GM23248 (cell line): Measurements from ENCODE around the gene TIMD4. TPM values are rescaled to one million over a fixed set of nuclear protein-coding genes. Genes with fewer than 3 reads are reported as not detected.
"Not testable (repeated sequence)": the region's sequence is repeated elsewhere in the genome, so short reads cannot be mapped to it uniquely, and the experiment has no call there.

Experiments used
- DNase-seq: peaks from one replicate; pipeline ENCODE4 v3.0.0-alpha.2; 2015
- H2AFZ ChIP-seq: fragments of 200-600 bp; sonication (generic); 2 replicates; pipeline ENCODE4 v1.6.1; 2016; ENCODE audit warnings: antibody characterized with exemption
- H3F3A ChIP-seq: fragments of 200-600 bp; sonication (generic); 2 replicates; pipeline ENCODE4 v1.6.1; 2016; ENCODE audit warnings: mild to moderate bottlenecking, antibody characterized with exemption, mixed run types; ENCODE audit not compliant: insufficient read depth
- H3K27ac ChIP-seq: fragments of 200-600 bp; sonication (generic); 2 replicates; pipeline ENCODE4 v1.5.1; 2016; ENCODE audit warnings: mild to moderate bottlenecking
- H3K27me3 ChIP-seq: fragments of 200-600 bp; sonication (generic); replicated peaks from 2 replicates; pipeline ENCODE4 v1.6.1; 2016; ENCODE audit warnings: mild to moderate bottlenecking; ENCODE audit not compliant: insufficient read depth
- H3K36me3 ChIP-seq: fragments of 200-600 bp; sonication (generic); 2 replicates; pipeline ENCODE4 v1.6.1; 2016; ENCODE audit warnings: low read depth, mild to moderate bottlenecking
- H3K4me1 ChIP-seq: fragments of 200-600 bp; sonication (generic); 2 replicates; pipeline ENCODE4 v1.6.1; 2016; ENCODE audit warnings: mild to moderate bottlenecking; ENCODE audit not compliant: insufficient read depth
- H3K4me2 ChIP-seq: fragments of 200-600 bp; sonication (generic); one replicate; pipeline ENCODE4 v1.6.1; 2016; ENCODE audit warnings: mild to moderate bottlenecking; ENCODE audit not compliant: unreplicated experiment
- H3K4me3 ChIP-seq: fragments of 200-600 bp; sonication (generic); 2 replicates; pipeline ENCODE4 v1.5.1; 2016; ENCODE audit warnings: mild to moderate bottlenecking
- H3K79me2 ChIP-seq: fragments of 200-600 bp; sonication (generic); 2 replicates; pipeline ENCODE4 v1.6.1; 2016; ENCODE audit warnings: mild to moderate bottlenecking; ENCODE audit not compliant: insufficient read depth
- H3K9ac ChIP-seq: fragments of 200-600 bp; sonication (generic); 2 replicates; pipeline ENCODE4 v1.6.1; 2016; ENCODE audit warnings: mild to moderate bottlenecking
- H3K9me2 ChIP-seq: fragments of 200-600 bp; sonication (generic); 2 replicates; pipeline ENCODE4 v1.6.1; 2016; ENCODE audit warnings: mixed run types, mild to moderate bottlenecking, moderate library complexity; ENCODE audit not compliant: insufficient read depth
- H3K9me3 ChIP-seq: fragments of 200-600 bp; sonication (generic); one replicate; pipeline ENCODE4 v1.6.1; 2017; ENCODE audit warnings: low read depth
- H4K20me1 ChIP-seq: fragments of 200-600 bp; sonication (generic); 2 replicates; pipeline ENCODE4 v1.6.0; 2016; ENCODE audit not compliant: insufficient read depth
- EZH2 ChIP-seq: fragments of 200-600 bp; sonication (generic); IDR thresholded peaks from 2 replicates; pipeline ENCODE4 v1.6.1; 2018; ENCODE audit warnings: antibody characterized with exemption, mild to moderate bottlenecking; ENCODE audit not compliant: insufficient read depth, poor library complexity, severe bottlenecking
- EZH2phosphoT487 ChIP-seq: fragments of 200-600 bp; sonication (generic); IDR thresholded peaks from 2 replicates; pipeline ENCODE4 v1.6.1; 2018; ENCODE audit warnings: antibody characterized with exemption, moderate library complexity, mild to moderate bottlenecking, low read depth; ENCODE audit not compliant: insufficient read depth
- WGBS, 2 experiments: methylation state at CpG; one replicate each; pipeline ENCODE4 v1.1.6; 2015 to 2017; ENCODE audit warnings: low lambda C conversion rate in 2 of 2, low coverage in 1 of 2; ENCODE audit errors: missing lambda C conversion rate in 2 of 2; 5-methylcytosine and 5-hydroxymethylcytosine counted together
- in situ Hi-C: fragments of 300-500 bp; cut with MboI; formaldehyde crosslinking; loops from 2 replicates; pipeline ENCODE4 v1.15.0; 2020
- polyA plus RNA-seq: library from polyadenylated mRNA; unstranded; fragments of >200 nt; fragmentation: Nextera tagmentation; extraction: Ambion mirVana; gene quantifications from 2 replicates; pipeline ENCODE4 v1.2.1, GENCODE V29; 2016
- total RNA-seq: library from RNA; depleted of rRNA; stranded (reverse); fragments of >200 nt; shearing (Covaris generic); gene quantifications from 2 replicates; pipeline ENCODE4 v1.2.3, GENCODE V29; 2014

TIMD4 gene
- total and polyA plus RNA-seq, 2 experiments from 2014 or later, result not detected

GRCh38 chr5:156942064-156942463, 21.0 kb downstream of the TIMD4 start:
- no peak for DNase-seq
- Histone ChIP-seq H3K27ac (no peak overlapping the region), H4K20me1 (no peaks in the 10 kb centered on the region), H3K9me2 (no peaks in the 10 kb centered on the region), H3K79me2 (no peaks in the 10 kb centered on the region), H3K4me3 (no peak overlapping the region), H3K36me3 (no peaks in the 10 kb centered on the region), H3K9me3 (no peaks in the 10 kb centered on the region), H2AFZ (no peak overlapping the region), H3K4me2 (no peak overlapping the region), H3F3A (no peaks in the 10 kb centered on the region), H3K9ac (no peak overlapping the region), H3K4me1 (no peaks in the 10 kb centered on the region), H3K27me3 (no peaks in the 10 kb centered on the region)
- in situ Hi-C loops, result no loop called here
- 9 to 19% methylated on average over 2 of the region's 2 CpGs for WGBS, 2 experiments
- TF ChIP-seq EZH2phosphoT487 (no peak), EZH2 (no peak)

- DNase-seq, H3K9ac ChIP-seq, in situ Hi-C loops, H3K27me3 ChIP-seq, H3F3A ChIP-seq, H3K4me3 ChIP-seq, H3K9me2 ChIP-seq, H2AFZ ChIP-seq, H3K79me2 ChIP-seq, H3K4me2 ChIP-seq, H4K20me1 ChIP-seq, H3K4me1 ChIP-seq, H3K27ac ChIP-seq, H3K9me3 ChIP-seq, H3K36me3 ChIP-seq: not testable (repeated sequence)
- 78% methylated on average over 10 to 25 of the region's 28 CpGs for WGBS, 2 experiments
Measured at GRCh38 chr5:156940462-156940861, 22.6 kb downstream of the TIMD4 start.

- no peak for DNase-seq
- no peaks in the 10 kb centered on the region for H3K27me3 ChIP-seq
- H3K9me2 ChIP-seq, result no peaks in the 10 kb centered on the region
- H3F3A ChIP-seq, result no peaks in the 10 kb centered on the region
- H3K9ac ChIP-seq, result no peak overlapping the region
- H3K4me1 ChIP-seq, result no peaks in the 10 kb centered on the region
- no peaks in the 10 kb centered on the region for H3K79me2 ChIP-seq
- no peaks in the 10 kb centered on the region for H4K20me1 ChIP-seq
- H3K9me3 ChIP-seq, result no peaks in the 10 kb centered on the region
- H2AFZ ChIP-seq, result no peak overlapping the region
- H3K4me3 ChIP-seq, result no peak overlapping the region
- H3K27ac ChIP-seq, result no peak overlapping the region
- TF ChIP-seq EZH2 (no peak), EZH2phosphoT487 (no peak)
- in situ Hi-C loops, result no loop called here
- no peaks in the 10 kb centered on the region for H3K36me3 ChIP-seq
- WGBS, 2 experiments, result 40 to 41% methylated on average over 2 of the region's 2 CpGs
- H3K4me2 ChIP-seq, result no peak overlapping the region
Measured at GRCh38 chr5:156936972-156937371, 26.1 kb downstream of the TIMD4 start.

GRCh38 chr5:156934450-156935211, 28.4 kb downstream of the TIMD4 start:
- no peaks in the 10 kb centered on the region for H3K9me2 ChIP-seq
- no peak overlapping the region for H3K4me3 ChIP-seq
- H4K20me1 ChIP-seq, result no peaks in the 10 kb centered on the region
- DNase-seq, result peak; percentile 30
- in situ Hi-C loops, result no loop called here
- no peak overlapping the region for H3K27ac ChIP-seq
- no peaks in the 10 kb centered on the region for H3K36me3 ChIP-seq
- TF ChIP-seq EZH2phosphoT487 (no peak), EZH2 (no peak)
- H3K79me2 ChIP-seq, result no peaks in the 10 kb centered on the region
- H3K9ac ChIP-seq, result no peak overlapping the region
- H2AFZ ChIP-seq, result no peak overlapping the region
- no peaks in the 10 kb centered on the region for H3K9me3 ChIP-seq
- H3K27me3 ChIP-seq, result no peaks in the 10 kb centered on the region
- 22 to 23% methylated on average over 9 of the region's 9 CpGs for WGBS, 2 experiments
- no peaks in the 10 kb centered on the region for H3K4me1 ChIP-seq
- no peak overlapping the region for H3K4me2 ChIP-seq
- H3F3A ChIP-seq, result no peaks in the 10 kb centered on the region
